Brain microvascular endothelial cell (primary cell): ENCODE measurements around the gene FBXO40.
A peak's percentile ranks its signal among the peaks of the same experiment; 100 is the strongest.

ENCODE experiments used
- DNase-seq: peaks from one replicate; pipeline ENCODE4 v3.0.0-alpha.2; 2020
- H3K27ac ChIP-seq: fragments of 250-450 bp; sonication (Bioruptor Pico); 2 replicates; pipeline ENCODE4 v1.5.1; 2020; ENCODE audit warnings: mild to moderate bottlenecking, moderate library complexity
- H3K27me3 ChIP-seq: fragments of 250-450 bp; sonication (Bioruptor Pico); replicated peaks from 2 replicates; pipeline ENCODE4 v1.5.1; 2020; ENCODE audit warnings: mild to moderate bottlenecking
- H3K36me3 ChIP-seq: fragments of 250-450 bp; sonication (Bioruptor Pico); replicated peaks from 2 replicates; pipeline ENCODE4 v1.5.1; 2020; ENCODE audit warnings: mild to moderate bottlenecking
- H3K4me3 ChIP-seq: 2 replicates; pipeline ENCODE4 v1.5.1; 2011; ENCODE audit warnings: low read depth, mild to moderate bottlenecking, control low read depth, low read length, moderate library complexity
- in situ Hi-C: cut with HindIII; loops from 2 replicates; pipeline ENCODE4 v1.10.0; 2017; ENCODE audit warnings: low sequenced_read_pairs, low pct_ligation_motif_present
- TF ChIP-seq, protein P1 (sequence below): IDR thresholded peaks from 2 replicates; pipeline ENCODE4 v1.5.1; 2011; ENCODE audit warnings: low read depth, mild to moderate bottlenecking, moderate library complexity, low read length, control low read depth, inconsistent platforms; ENCODE audit errors: missing control alignments

FBXO40 gene

DNA sequence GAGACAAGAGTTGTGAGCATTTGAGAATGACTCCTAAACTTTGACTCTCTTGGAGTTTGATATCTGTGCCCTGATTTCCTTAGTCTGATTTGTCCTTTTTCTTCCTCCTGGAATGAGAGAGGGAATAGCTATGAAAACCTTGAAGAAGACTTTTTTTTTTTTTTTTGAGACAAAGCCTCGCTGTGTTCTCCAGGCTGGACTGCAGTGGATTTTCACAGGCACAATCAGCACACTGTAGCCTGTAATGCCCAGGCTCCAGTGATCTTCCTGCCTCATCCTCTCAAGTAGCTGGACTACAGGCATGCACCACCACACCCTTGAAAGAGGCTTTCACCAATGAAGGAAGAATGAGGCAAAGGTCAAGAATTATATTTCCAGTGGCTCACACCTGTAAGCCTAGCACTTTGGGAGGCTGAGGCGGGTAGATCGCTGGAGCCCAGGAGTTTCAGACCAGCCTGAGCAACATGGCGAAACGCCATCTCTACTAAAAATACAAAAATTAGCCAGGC, 35.7 kb upstream of the FBXO40 start:
- DNase-seq: no peak
- in situ Hi-C loops: no loop called here
- no peaks in the 10 kb centered on the region for H3K27me3 ChIP-seq
- no peak overlapping the region for H3K27ac ChIP-seq
- TF ChIP-seq, protein P1, sequence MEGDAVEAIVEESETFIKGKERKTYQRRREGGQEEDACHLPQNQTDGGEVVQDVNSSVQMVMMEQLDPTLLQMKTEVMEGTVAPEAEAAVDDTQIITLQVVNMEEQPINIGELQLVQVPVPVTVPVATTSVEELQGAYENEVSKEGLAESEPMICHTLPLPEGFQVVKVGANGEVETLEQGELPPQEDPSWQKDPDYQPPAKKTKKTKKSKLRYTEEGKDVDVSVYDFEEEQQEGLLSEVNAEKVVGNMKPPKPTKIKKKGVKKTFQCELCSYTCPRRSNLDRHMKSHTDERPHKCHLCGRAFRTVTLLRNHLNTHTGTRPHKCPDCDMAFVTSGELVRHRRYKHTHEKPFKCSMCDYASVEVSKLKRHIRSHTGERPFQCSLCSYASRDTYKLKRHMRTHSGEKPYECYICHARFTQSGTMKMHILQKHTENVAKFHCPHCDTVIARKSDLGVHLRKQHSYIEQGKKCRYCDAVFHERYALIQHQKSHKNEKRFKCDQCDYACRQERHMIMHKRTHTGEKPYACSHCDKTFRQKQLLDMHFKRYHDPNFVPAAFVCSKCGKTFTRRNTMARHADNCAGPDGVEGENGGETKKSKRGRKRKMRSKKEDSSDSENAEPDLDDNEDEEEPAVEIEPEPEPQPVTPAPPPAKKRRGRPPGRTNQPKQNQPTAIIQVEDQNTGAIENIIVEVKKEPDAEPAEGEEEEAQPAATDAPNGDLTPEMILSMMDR: no peak
- H3K4me3 ChIP-seq: no peak overlapping the region
- H3K36me3 ChIP-seq: no peaks in the 10 kb centered on the region

DNA sequence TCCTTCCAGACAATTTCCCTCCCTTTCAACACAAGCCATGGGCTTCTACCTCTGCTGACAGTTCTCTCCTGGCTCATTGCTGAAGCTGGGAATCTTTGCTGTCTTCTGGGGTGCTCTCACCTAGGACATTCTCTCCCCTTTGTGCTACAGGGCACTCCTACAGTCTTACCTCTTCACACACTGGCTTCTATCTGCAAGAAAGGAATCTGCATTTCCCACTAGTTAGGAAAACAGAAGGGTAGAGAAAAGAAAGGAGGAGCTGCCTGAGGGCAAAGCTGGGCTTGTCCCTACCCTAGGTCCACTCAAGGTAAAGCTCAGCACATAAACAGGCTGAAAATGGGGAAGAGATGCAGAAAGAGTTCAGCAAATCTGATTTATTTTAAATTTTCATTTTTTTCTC, 31.0 kb upstream of the FBXO40 start:
- Histone ChIP-seq H3K36me3 (no peaks in the 10 kb centered on the region), H3K4me3 (no peak overlapping the region), H3K27ac (no peak overlapping the region), H3K27me3 (no peaks in the 10 kb centered on the region)
- TF ChIP-seq, protein P1: no peak
- no peak for DNase-seq
- in situ Hi-C loops: no loop called here

DNA sequence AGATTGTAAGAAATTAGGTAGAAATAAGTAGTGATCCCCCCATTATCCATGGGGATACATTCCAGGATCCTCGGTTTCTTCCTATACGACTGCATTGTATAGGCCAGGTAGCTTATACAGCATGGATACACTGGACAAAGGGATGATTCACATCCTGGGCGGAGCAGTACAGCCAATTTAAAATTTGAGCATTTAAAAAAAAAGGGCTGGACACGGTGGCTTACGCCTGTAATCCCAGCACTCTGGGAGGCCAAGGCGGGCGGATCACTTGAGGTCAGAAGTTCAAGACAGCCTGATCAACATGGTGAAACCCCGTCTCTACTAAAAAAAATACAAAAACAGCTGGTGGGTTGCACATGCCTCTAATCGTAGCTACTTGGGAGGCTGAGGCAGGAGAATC, 26.4 kb upstream of the FBXO40 start:
- DNase-seq: no peak
- Histone ChIP-seq H3K36me3 (no peaks in the 10 kb centered on the region), H3K4me3 (no peak overlapping the region), H3K27ac (no peak overlapping the region), H3K27me3 (no peaks in the 10 kb centered on the region)
- in situ Hi-C loops: no loop called here
- TF ChIP-seq, protein P1: no peak

DNA sequence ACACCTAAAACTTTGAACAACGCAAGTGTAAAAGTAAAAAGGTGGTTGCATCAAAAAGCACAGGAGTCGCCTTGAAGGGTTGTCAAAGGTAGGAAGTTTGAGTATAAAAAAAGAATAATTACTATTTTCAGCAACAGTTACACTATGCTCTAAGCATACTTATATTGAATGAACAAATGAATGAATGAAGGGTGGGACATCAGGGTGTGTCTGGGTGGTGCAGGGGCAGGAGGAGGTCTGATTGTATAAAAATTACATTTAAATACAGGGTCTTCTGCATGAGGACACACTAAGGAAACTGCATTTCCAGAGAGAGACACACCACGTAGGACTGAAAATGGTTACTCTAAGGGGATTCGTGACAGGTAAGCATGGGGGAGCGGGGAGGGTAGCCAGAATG, 25.5 kb upstream of the FBXO40 start, which contains the start of gene ARGFX:
ARGFX (plus strand) TSS at position 301 of the 400 bp plus-strand sequence. CDS start 2,765 bp downstream, outside the sequence.
- in situ Hi-C loops: no loop called here
- TF ChIP-seq, protein P1: no peak
- no peaks in the 10 kb centered on the region for H3K27me3 ChIP-seq

DNA sequence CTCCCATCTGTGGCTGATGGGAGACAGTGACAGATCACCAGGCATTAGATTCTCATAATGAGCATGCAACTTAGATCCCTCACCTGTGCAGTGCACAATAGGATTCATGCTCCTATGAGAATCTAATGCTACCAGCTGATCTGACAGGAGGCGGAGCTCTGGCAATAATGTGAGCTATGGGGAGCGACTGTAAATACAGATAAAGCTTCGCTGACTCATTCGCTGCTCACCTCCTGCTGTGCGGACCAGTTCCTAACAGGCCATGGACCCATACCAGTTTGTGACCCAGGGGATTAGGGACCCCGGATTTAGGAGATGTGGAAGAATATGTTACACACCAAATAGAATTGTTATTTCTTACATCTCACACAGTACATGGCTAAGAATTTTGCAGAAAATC, 18.7 kb upstream of the FBXO40 start:
- in situ Hi-C loops: no loop called here
- TF ChIP-seq, protein P1: no peak
- no peak overlapping the region for H3K4me3 ChIP-seq
- DNase-seq: peak; percentile 77
- H3K27me3 ChIP-seq: no peaks in the 10 kb centered on the region
- H3K36me3 ChIP-seq: no peaks in the 10 kb centered on the region
- H3K27ac ChIP-seq: no peak overlapping the region

More for the DNA sequence above, 25.5 kb upstream of the FBXO40 start, which contains the start of gene ARGFX:
- Histone ChIP-seq H3K36me3 (no peaks in the 10 kb centered on the region), H3K4me3 (no peak within 1 kb of the TSS), H3K27ac (no peak within 1 kb of the TSS)
- DNase-seq: no peak

DNA sequence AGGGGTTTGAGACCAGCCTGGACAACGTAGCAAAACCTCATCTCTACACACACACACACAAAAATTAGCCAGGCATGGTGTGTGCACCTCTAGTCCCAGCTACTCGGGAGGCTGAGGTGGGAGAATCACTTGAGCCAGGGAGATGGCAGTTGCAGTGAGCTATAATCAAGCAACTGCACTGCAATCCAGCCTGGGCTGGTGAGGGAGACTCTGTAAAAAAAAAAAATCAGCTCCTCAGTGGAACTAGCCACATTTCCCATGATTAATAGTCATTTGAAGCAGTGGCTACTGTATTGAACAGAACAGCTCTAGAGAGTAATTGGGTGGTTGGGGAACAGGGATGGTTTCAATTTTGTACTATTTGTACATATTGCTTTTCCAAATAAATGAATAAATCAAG, 11.5 kb upstream of the FBXO40 start:
- Histone ChIP-seq H3K27ac (no peak overlapping the region), H3K36me3 (no peaks in the 10 kb centered on the region), H3K27me3 (no peaks in the 10 kb centered on the region), H3K4me3 (no peak overlapping the region)
- no peak for DNase-seq
- TF ChIP-seq, protein P1: no peak
- in situ Hi-C loops: no loop called here
